ENCODE results near the gene TPMT. TPM values are rescaled to one million over a fixed set of nuclear protein-coding genes. Genes with fewer than 3 reads are reported as not detected.

The TPMT gene
- total and polyA plus RNA-seq, 4 donors, result 6.5 to 24.9 (median 9.9) TPM

- 97% methylated on average over 2 of the region's 2 CpGs for WGBS, 2 donors
- intact Hi-C loops (cut with DNase I), result no loop called here
- H3K27ac ChIP-seq (ENCODE audit: low read depth in 1 of 2, low read length in 2 of 2), result no peak overlapping the region
- no peak overlapping the region for H3K4me3 ChIP-seq (ENCODE audit: low read length in 2 of 2)
- no peaks in the 10 kb centered on the region for H3K9me3 ChIP-seq (ENCODE audit: control insufficient read depth, low read length)
- no peaks in the 10 kb centered on the region for H3K27me3 ChIP-seq (ENCODE audit: control insufficient read depth in 1 of 2, insufficient read depth in 2 of 2, low read length in 1 of 2)
- no peak for ATAC-seq (ENCODE audit: low FRiP score)
- DNase-seq, result no peak
- H3K36me3 ChIP-seq (ENCODE audit: control insufficient read depth in 1 of 2, insufficient read depth in 2 of 2, low read length in 1 of 2), result no peaks in the 10 kb centered on the region
- H3K4me1 ChIP-seq (ENCODE audit: control insufficient read depth in 1 of 2, insufficient read depth in 2 of 2, low read length in 2 of 2), result no peaks in the 10 kb centered on the region
These were observed 55.4 kb downstream of the TPMT start for GRCh38 chr6:18099511-18099910.

- Histone ChIP-seq H3K27ac (ENCODE audit: low read depth in 1 of 2, low read length in 2 of 2) (no peak overlapping the region), H3K4me1 (ENCODE audit: control insufficient read depth in 1 of 2, insufficient read depth in 2 of 2, low read length in 2 of 2) (no peaks in the 10 kb centered on the region), H3K27me3 (ENCODE audit: control insufficient read depth in 1 of 2, insufficient read depth in 2 of 2, low read length in 1 of 2) (no peaks in the 10 kb centered on the region), H3K4me3 (ENCODE audit: low read length in 2 of 2) (no peak overlapping the region), H3K9me3 (ENCODE audit: control insufficient read depth, low read length) (no peaks in the 10 kb centered on the region), H3K36me3 (ENCODE audit: control insufficient read depth in 1 of 2, insufficient read depth in 2 of 2, low read length in 1 of 2) (no peaks in the 10 kb centered on the region)
- DNase-seq (no peak), ATAC-seq (ENCODE audit: low FRiP score) (no peak)
- WGBS, 2 donors, result 93 to 94% methylated on average over 3 of the region's 3 CpGs
- intact Hi-C loops (cut with DNase I), result no loop called here
These were observed 58.5 kb downstream of the TPMT start for GRCh38 chr6:18096423-18096822.

- DNase-seq, result no peak
- ATAC-seq (ENCODE audit: low FRiP score), result no peak
- Histone ChIP-seq H3K4me3 (ENCODE audit: low read length in 2 of 2) (no peak overlapping the region), H3K27me3 (ENCODE audit: control insufficient read depth in 1 of 2, insufficient read depth in 2 of 2, low read length in 1 of 2) (no peaks in the 10 kb centered on the region), H3K36me3 (ENCODE audit: control insufficient read depth in 1 of 2, insufficient read depth in 2 of 2, low read length in 1 of 2) (no peaks in the 10 kb centered on the region), H3K4me1 (ENCODE audit: control insufficient read depth in 1 of 2, insufficient read depth in 2 of 2, low read length in 2 of 2) (no peaks in the 10 kb centered on the region), H3K9me3 (ENCODE audit: control insufficient read depth, low read length) (no peaks in the 10 kb centered on the region), H3K27ac (ENCODE audit: low read depth in 1 of 2, low read length in 2 of 2) (no peak overlapping the region)
- 90 to 97% methylated on average over 1 of the region's 1 CpG for WGBS, 2 donors
- intact Hi-C loops (cut with DNase I), result no loop called here
These were observed 63.5 kb downstream of the TPMT start for GRCh38 chr6:18091382-18091781.

GRCh38 chr6:18090349-18090786 lies 64.5 kb downstream of the TPMT start:
- 81 to 86% methylated on average over 1 of the region's 1 CpG for WGBS, 2 donors
- no peak for DNase-seq
- intact Hi-C loops (cut with DNase I), result no loop called here
- H3K36me3 ChIP-seq (ENCODE audit: control insufficient read depth in 1 of 2, insufficient read depth in 2 of 2, low read length in 1 of 2), result no peaks in the 10 kb centered on the region
- no peaks in the 10 kb centered on the region for H3K27me3 ChIP-seq (ENCODE audit: control insufficient read depth in 1 of 2, insufficient read depth in 2 of 2, low read length in 1 of 2)
- H3K9me3 ChIP-seq (ENCODE audit: control insufficient read depth, low read length), result no peaks in the 10 kb centered on the region
- no peak overlapping the region for H3K4me3 ChIP-seq (ENCODE audit: low read length in 2 of 2)
- ATAC-seq (ENCODE audit: low FRiP score), result no peak
- H3K4me1 ChIP-seq (ENCODE audit: control insufficient read depth in 1 of 2, insufficient read depth in 2 of 2, low read length in 2 of 2), result no peaks in the 10 kb centered on the region
- H3K27ac ChIP-seq (ENCODE audit: low read depth in 1 of 2, low read length in 2 of 2), result no peak overlapping the region

- intact Hi-C loops (cut with DNase I), result no loop called here
- WGBS, 2 donors, result 83 to 90% methylated on average over 5 of the region's 5 CpGs
- no peaks in the 10 kb centered on the region for H3K27me3 ChIP-seq (ENCODE audit: control insufficient read depth in 1 of 2, insufficient read depth in 2 of 2, low read length in 1 of 2)
- no peak overlapping the region for H3K27ac ChIP-seq (ENCODE audit: low read depth in 1 of 2, low read length in 2 of 2)
- DNase-seq, result no peak
- no peaks in the 10 kb centered on the region for H3K36me3 ChIP-seq (ENCODE audit: control insufficient read depth in 1 of 2, insufficient read depth in 2 of 2, low read length in 1 of 2)
- no peak overlapping the region for H3K4me3 ChIP-seq (ENCODE audit: low read length in 2 of 2)
- no peaks in the 10 kb centered on the region for H3K4me1 ChIP-seq (ENCODE audit: control insufficient read depth in 1 of 2, insufficient read depth in 2 of 2, low read length in 2 of 2)
- no peaks in the 10 kb centered on the region for H3K9me3 ChIP-seq (ENCODE audit: control insufficient read depth, low read length)
- ATAC-seq (ENCODE audit: low FRiP score), result no peak
These were observed 66.2 kb downstream of the TPMT start for GRCh38 chr6:18088419-18089296.

GRCh38 chr6:18087396-18088165 lies 67.3 kb downstream of the TPMT start:
- DNase-seq, result no peak

GRCh38 chr6:18081025-18081668 lies 73.7 kb downstream of the TPMT start:
- H3K4me3 ChIP-seq (ENCODE audit: low read length in 2 of 2), result no peak overlapping the region
- H3K4me1 ChIP-seq (ENCODE audit: control insufficient read depth in 1 of 2, insufficient read depth in 2 of 2, low read length in 2 of 2), result peaks cover 0 to 2% of the 10 kb centered on the region in 2 donors
- no peak overlapping the region for H3K27ac ChIP-seq (ENCODE audit: low read depth in 1 of 2, low read length in 2 of 2)
- no peaks in the 10 kb centered on the region for H3K27me3 ChIP-seq (ENCODE audit: control insufficient read depth in 1 of 2, insufficient read depth in 2 of 2, low read length in 1 of 2)
- ATAC-seq (ENCODE audit: low FRiP score), result no peak
- 57 to 65% methylated on average over 11 of the region's 11 CpGs for WGBS, 2 donors
- no peaks in the 10 kb centered on the region for H3K9me3 ChIP-seq (ENCODE audit: control insufficient read depth, low read length)
- no peak for DNase-seq
- no peaks in the 10 kb centered on the region for H3K36me3 ChIP-seq (ENCODE audit: control insufficient read depth in 1 of 2, insufficient read depth in 2 of 2, low read length in 1 of 2)
- intact Hi-C loops (cut with DNase I), result no loop called here

More at GRCh38 chr6:18087396-18088165, 67.3 kb downstream of the TPMT start:
- ATAC-seq (ENCODE audit: low FRiP score), result no peak
- H3K27ac ChIP-seq (ENCODE audit: low read depth in 1 of 2, low read length in 2 of 2), result no peak overlapping the region
- no peak overlapping the region for H3K4me3 ChIP-seq (ENCODE audit: low read length in 2 of 2)
- H3K27me3 ChIP-seq (ENCODE audit: control insufficient read depth in 1 of 2, insufficient read depth in 2 of 2, low read length in 1 of 2), result no peaks in the 10 kb centered on the region
- intact Hi-C loops (cut with DNase I), result no loop called here
- no peaks in the 10 kb centered on the region for H3K4me1 ChIP-seq (ENCODE audit: control insufficient read depth in 1 of 2, insufficient read depth in 2 of 2, low read length in 2 of 2)
- no peaks in the 10 kb centered on the region for H3K9me3 ChIP-seq (ENCODE audit: control insufficient read depth, low read length)
- H3K36me3 ChIP-seq (ENCODE audit: control insufficient read depth in 1 of 2, insufficient read depth in 2 of 2, low read length in 1 of 2), result no peaks in the 10 kb centered on the region
- 87 to 90% methylated on average over 5 of the region's 5 CpGs for WGBS, 2 donors

GRCh38 chr6:18080544-18080943 lies 74.3 kb downstream of the TPMT start:
- intact Hi-C loops (cut with DNase I), result no loop called here

More at GRCh38 chr6:18080544-18080943, 74.3 kb downstream of the TPMT start:
- H3K4me1 ChIP-seq (ENCODE audit: control insufficient read depth in 1 of 2, insufficient read depth in 2 of 2, low read length in 2 of 2), result peaks cover 0 to 2% of the 10 kb centered on the region in 2 donors
- H3K27ac ChIP-seq (ENCODE audit: low read depth in 1 of 2, low read length in 2 of 2), result no peak overlapping the region
- no peak overlapping the region for H3K4me3 ChIP-seq (ENCODE audit: low read length in 2 of 2)
- H3K36me3 ChIP-seq (ENCODE audit: control insufficient read depth in 1 of 2, insufficient read depth in 2 of 2, low read length in 1 of 2), result no peaks in the 10 kb centered on the region
- no peaks in the 10 kb centered on the region for H3K27me3 ChIP-seq (ENCODE audit: control insufficient read depth in 1 of 2, insufficient read depth in 2 of 2, low read length in 1 of 2)
- ATAC-seq (ENCODE audit: low FRiP score) (no peak), DNase-seq (no peak)
- 97 to 99% methylated on average over 4 of the region's 4 CpGs for WGBS, 2 donors
- no peaks in the 10 kb centered on the region for H3K9me3 ChIP-seq (ENCODE audit: control insufficient read depth, low read length)

Measured in aorta (tissue), 5 donors.